Activated naive CD4-positive, alpha-beta T cell treated with anti-CD3 and anti-CD28 coated beads, Interleukin-2, amount 50 U/mL, for 24 hours (primary cell): Measurements from ENCODE around the gene ACE.

Experiments
- H3K27ac Mint-ChIP-seq: one replicate; pipeline ENCODE4 v1.8.0; 2021; ENCODE audit warnings: mild to moderate bottlenecking, mixed read lengths
- H3K27me3 Mint-ChIP-seq: one replicate; pipeline ENCODE4 v1.8.0; 2021; ENCODE audit warnings: mixed read lengths
- H3K36me3 Mint-ChIP-seq: one replicate; pipeline ENCODE4 v1.8.0; 2021; ENCODE audit warnings: mixed read lengths
- H3K4me1 Mint-ChIP-seq: one replicate; pipeline ENCODE4 v1.8.0; 2021; ENCODE audit warnings: mixed read lengths
- H3K4me3 Mint-ChIP-seq: one replicate; pipeline ENCODE4 v1.8.0; 2021; ENCODE audit warnings: mild to moderate bottlenecking, mixed read lengths
- H3K9me3 Mint-ChIP-seq: one replicate; pipeline ENCODE4 v1.8.0; 2021; ENCODE audit warnings: mixed read lengths

ACE gene

GRCh38 chr17:63506627-63507026 is 29.8 kb downstream of the ACE start:
- H3K4me1 Mint-ChIP-seq: no peaks in the 10 kb centered on the region
- H3K4me3 Mint-ChIP-seq: no peak overlapping the region
- peaks cover 12% of the 10 kb centered on the region for H3K27me3 Mint-ChIP-seq
- no peaks in the 10 kb centered on the region for H3K9me3 Mint-ChIP-seq
- no peak overlapping the region for H3K27ac Mint-ChIP-seq
- no peaks in the 10 kb centered on the region for H3K36me3 Mint-ChIP-seq

- Mint-ChIP-seq H3K4me1 (no peaks in the 10 kb centered on the region), H3K27me3 (peaks cover 2% of the 10 kb centered on the region), H3K4me3 (no peak overlapping the region), H3K27ac (no peak overlapping the region), H3K9me3 (no peaks in the 10 kb centered on the region), H3K36me3 (no peaks in the 10 kb centered on the region)
Measured at GRCh38 chr17:63511331-63511730, 34.5 kb downstream of the ACE start.

- no peaks in the 10 kb centered on the region for H3K9me3 Mint-ChIP-seq
- no peaks in the 10 kb centered on the region for H3K4me1 Mint-ChIP-seq
- no peak overlapping the region for H3K27ac Mint-ChIP-seq
- H3K36me3 Mint-ChIP-seq: no peaks in the 10 kb centered on the region
- H3K4me3 Mint-ChIP-seq: no peak overlapping the region
- peaks cover 2% of the 10 kb centered on the region for H3K27me3 Mint-ChIP-seq
Measured at GRCh38 chr17:63512388-63512787, 35.5 kb downstream of the ACE start.

- Mint-ChIP-seq H3K4me1 (no peaks in the 10 kb centered on the region), H3K4me3 (no peak overlapping the region), H3K36me3 (no peaks in the 10 kb centered on the region), H3K9me3 (no peaks in the 10 kb centered on the region), H3K27me3 (peaks cover 2% of the 10 kb centered on the region), H3K27ac (peak overlapping the region; percentile 4)
Measured at GRCh38 chr17:63512896-63513644, 36.2 kb downstream of the ACE start.

GRCh38 chr17:63514477-63514876 is 37.6 kb downstream of the ACE start:
- H3K9me3 Mint-ChIP-seq: no peaks in the 10 kb centered on the region
- no peaks in the 10 kb centered on the region for H3K4me1 Mint-ChIP-seq
- H3K4me3 Mint-ChIP-seq: no peak overlapping the region
- no peaks in the 10 kb centered on the region for H3K36me3 Mint-ChIP-seq
- H3K27me3 Mint-ChIP-seq: peaks cover 2% of the 10 kb centered on the region
- no peak overlapping the region for H3K27ac Mint-ChIP-seq

- Mint-ChIP-seq H3K9me3 (no peaks in the 10 kb centered on the region), H3K4me3 (no peak overlapping the region), H3K4me1 (no peaks in the 10 kb centered on the region), H3K27me3 (peaks cover 2% of the 10 kb centered on the region), H3K27ac (no peak overlapping the region), H3K36me3 (no peaks in the 10 kb centered on the region)
Measured at GRCh38 chr17:63514974-63515373, 38.1 kb downstream of the ACE start.

GRCh38 chr17:63515426-63515825 is 38.6 kb downstream of the ACE start:
- H3K4me3 Mint-ChIP-seq: no peak overlapping the region
- no peak overlapping the region for H3K27ac Mint-ChIP-seq

GRCh38 chr17:63516910-63517824 is 40.3 kb downstream of the ACE start:
- no peak overlapping the region for H3K4me3 Mint-ChIP-seq
- H3K36me3 Mint-ChIP-seq: no peaks in the 10 kb centered on the region
- no peak overlapping the region for H3K27ac Mint-ChIP-seq
- H3K27me3 Mint-ChIP-seq: peaks cover 5% of the 10 kb centered on the region
- no peaks in the 10 kb centered on the region for H3K9me3 Mint-ChIP-seq
- H3K4me1 Mint-ChIP-seq: no peaks in the 10 kb centered on the region

More at GRCh38 chr17:63515426-63515825, 38.6 kb downstream of the ACE start:
- no peaks in the 10 kb centered on the region for H3K9me3 Mint-ChIP-seq
- peaks cover 2% of the 10 kb centered on the region for H3K27me3 Mint-ChIP-seq
- no peaks in the 10 kb centered on the region for H3K4me1 Mint-ChIP-seq
- H3K36me3 Mint-ChIP-seq: no peaks in the 10 kb centered on the region

GRCh38 chr17:63517825-63518534 is 41.1 kb downstream of the ACE start:
- Mint-ChIP-seq H3K4me1 (no peaks in the 10 kb centered on the region), H3K9me3 (no peaks in the 10 kb centered on the region), H3K36me3 (no peaks in the 10 kb centered on the region), H3K27ac (no peak overlapping the region), H3K4me3 (no peak overlapping the region), H3K27me3 (peaks cover 5% of the 10 kb centered on the region)

- Mint-ChIP-seq H3K4me3 (no peak overlapping the region), H3K36me3 (no peaks in the 10 kb centered on the region), H3K9me3 (no peaks in the 10 kb centered on the region), H3K27ac (no peak overlapping the region), H3K4me1 (peaks cover 8% of the 10 kb centered on the region), H3K27me3 (peaks cover 12% of the 10 kb centered on the region)
Measured at GRCh38 chr17:63519116-63519881, 42.4 kb downstream of the ACE start.

- Mint-ChIP-seq H3K9me3 (no peaks in the 10 kb centered on the region), H3K36me3 (no peaks in the 10 kb centered on the region), H3K4me1 (peaks cover 8% of the 10 kb centered on the region), H3K4me3 (no peak overlapping the region), H3K27me3 (peaks cover 14% of the 10 kb centered on the region), H3K27ac (no peak overlapping the region)
Measured at GRCh38 chr17:63519972-63520882, 43.4 kb downstream of the ACE start.

GRCh38 chr17:63523253-63523855 is 46.5 kb downstream of the ACE start, which contains the start of gene KCNH6:
TSS of gene KCNH6 (plus strand) at chr17:63523358. CDS start at chr17:63523414, 56 bp downstream.
- Mint-ChIP-seq H3K27ac (no peak within 1 kb of the TSS), H3K9me3 (no peaks in the 10 kb centered on the region), H3K4me3 (peak within 1 kb of the TSS; percentile 32), H3K27me3 (peaks cover 14% of the 10 kb centered on the region), H3K4me1 (peaks cover 8% of the 10 kb centered on the region), H3K36me3 (no peaks in the 10 kb centered on the region)

GRCh38 chr17:63524051-63524450 is 47.2 kb downstream of the ACE start:
- Mint-ChIP-seq H3K4me3 (peak overlapping the region; percentile 32), H3K36me3 (no peaks in the 10 kb centered on the region), H3K4me1 (peaks cover 8% of the 10 kb centered on the region), H3K27me3 (peaks cover 14% of the 10 kb centered on the region), H3K27ac (no peak overlapping the region), H3K9me3 (no peaks in the 10 kb centered on the region)
